Stimulated activated CD4-positive, alpha-beta T cell treated with anti-CD3 and anti-CD28 coated beads, TNF-alpha, amount 100 ng/mL, for 24 hours (primary cell): ENCODE results near the gene TMTC2.

Source experiments
- DNase-seq, 3 experiments: peaks; one replicate each; pipeline ENCODE4 v3.0.0-alpha.2; 2020; ENCODE audit warnings: low read depth in 3 of 3

Gene TMTC2

DNA sequence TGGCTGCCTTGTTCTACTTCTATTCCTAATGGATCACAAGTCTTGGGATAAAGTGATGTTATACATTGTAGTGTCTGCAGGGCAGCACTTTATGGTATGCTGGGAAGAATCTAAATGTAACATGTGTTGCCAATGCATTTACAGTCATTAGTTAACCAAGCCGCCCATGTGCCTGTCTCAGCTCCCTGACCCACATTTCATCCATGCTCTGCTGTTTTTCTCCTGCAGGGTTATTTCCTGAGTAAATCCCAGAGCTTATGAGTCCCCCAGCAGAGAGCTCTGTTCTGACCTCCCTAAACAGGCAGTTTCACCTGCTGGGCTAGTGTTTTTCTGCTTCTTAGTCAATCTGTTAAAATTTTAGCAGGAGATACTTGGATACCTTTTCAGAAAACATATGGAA lies 4.4 kb upstream of the TMTC2 start:
- no peak for DNase-seq

DNA sequence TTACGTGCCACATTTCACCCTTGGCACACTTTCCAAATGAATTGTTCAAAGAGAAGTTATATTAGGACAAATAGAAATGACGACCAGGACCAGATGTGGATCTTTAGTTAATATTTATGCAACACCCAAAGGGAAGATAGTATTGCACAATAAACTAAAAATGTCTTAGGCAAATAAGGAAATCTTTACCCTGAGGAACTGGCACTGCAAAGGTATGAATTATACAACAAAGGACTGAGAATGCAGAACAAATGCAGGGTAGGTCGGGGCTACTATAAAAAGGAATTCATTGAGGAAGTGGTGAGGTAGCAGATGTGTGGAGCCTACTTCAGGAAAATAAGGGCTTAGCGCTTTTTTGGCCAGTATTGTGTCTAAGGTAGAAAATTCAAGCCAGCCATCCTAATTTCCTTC lies 3.9 kb upstream of the TMTC2 start:
- no peak for DNase-seq

- DNase-seq = peak; percentile 83 to 90 (median 89)
These were observed 927 bp upstream of the TMTC2 start for GRCh38 chr12:82685790-82686167.

- peak; percentile 27 to 58 (median 28) for DNase-seq
These were observed 610 bp downstream of the TMTC2 start for GRCh38 chr12:82687021-82688011.

- DNase-seq = no peak
These were observed 1.4 kb downstream of the TMTC2 start for GRCh38 chr12:82688035-82688501.

DNA sequence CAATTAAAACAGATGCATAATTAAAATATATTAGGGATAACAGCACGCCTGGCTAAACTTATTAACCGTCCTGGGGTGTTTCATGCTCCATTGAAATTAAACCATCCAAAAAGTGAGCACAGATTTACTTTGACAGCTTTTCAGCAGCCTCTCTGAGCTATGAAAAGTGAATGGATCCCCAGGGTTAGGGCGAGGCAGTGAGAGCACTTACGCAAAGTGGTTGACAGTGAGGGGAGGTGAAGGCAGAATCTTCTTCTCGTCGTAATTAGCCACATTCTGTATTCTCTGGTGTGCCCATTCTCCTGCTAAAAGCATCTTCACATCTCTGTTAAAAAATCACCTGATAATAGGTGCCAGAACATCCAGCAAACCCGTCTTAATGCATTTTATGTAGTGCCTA lies 1.9 kb downstream of the TMTC2 start:
- DNase-seq = no peak

- DNase-seq = no peak
These were observed 3.3 kb downstream of the TMTC2 start for GRCh38 chr12:82690006-82690405.

GRCh38 chr12:82691513-82691912 lies 4.8 kb downstream of the TMTC2 start:
- DNase-seq = no peak

DNA sequence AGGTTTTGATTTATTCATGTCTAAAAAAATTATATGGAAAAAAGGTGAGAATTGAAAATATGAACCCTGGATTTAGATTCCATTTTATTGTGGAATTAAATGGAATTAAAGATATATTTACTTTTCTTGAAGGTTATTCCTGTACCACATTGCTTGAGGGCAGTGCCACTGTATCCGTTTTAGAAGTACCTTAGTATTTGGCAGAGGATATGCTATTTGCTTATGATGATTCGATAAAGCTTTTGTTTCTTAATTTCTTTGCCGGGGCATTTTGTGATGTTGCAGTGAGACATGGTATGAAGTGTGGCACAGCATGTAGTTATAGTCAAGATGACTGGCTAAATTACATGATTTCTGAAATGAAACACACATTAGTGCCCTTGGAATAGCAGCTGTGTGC lies 7.6 kb downstream of the TMTC2 start:
- no peak for DNase-seq

DNA sequence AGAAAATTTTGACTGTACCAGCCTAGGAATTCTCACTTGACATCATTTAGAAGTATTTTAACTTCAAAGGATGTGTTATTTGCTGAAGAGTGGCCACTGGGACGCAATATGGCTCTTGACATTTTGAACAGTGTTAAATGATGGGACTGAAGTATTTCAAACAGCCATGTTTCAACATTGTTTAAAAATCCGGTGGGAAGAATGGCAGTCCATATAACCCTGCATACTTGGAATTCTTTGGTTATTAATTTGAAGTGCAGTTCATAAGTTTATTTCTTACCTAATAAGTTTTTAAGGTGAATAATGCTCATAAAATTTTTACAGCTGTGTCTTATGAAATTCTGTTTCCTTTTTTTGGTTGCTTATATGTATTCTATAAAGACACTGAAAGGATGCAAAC lies 8.3 kb downstream of the TMTC2 start:
- no peak for DNase-seq

- no peak for DNase-seq
These were observed 8.8 kb downstream of the TMTC2 start for GRCh38 chr12:82695531-82695930.

DNA sequence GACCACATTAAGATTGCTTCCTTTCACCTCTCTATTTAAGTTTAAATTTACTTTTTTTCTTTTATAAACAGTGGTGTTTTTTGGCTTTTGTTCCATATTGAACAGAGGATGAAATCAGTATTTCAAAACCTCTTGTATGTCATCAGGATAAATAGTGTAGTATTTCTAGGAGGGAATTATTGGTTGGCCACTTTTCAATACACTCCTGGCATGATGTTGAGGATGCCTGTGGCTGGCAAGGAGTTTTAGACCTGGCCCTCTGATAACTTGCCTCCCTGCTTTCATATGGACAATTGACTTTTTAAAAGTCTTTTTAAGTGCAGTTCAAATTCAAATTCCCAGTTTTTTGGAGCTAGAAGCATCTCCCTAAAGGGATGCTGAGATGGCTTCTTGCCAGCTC lies 9.8 kb downstream of the TMTC2 start:
- DNase-seq = no peak

GRCh38 chr12:82698708-82699564 lies 12.2 kb downstream of the TMTC2 start:
- no peak for DNase-seq

DNA sequence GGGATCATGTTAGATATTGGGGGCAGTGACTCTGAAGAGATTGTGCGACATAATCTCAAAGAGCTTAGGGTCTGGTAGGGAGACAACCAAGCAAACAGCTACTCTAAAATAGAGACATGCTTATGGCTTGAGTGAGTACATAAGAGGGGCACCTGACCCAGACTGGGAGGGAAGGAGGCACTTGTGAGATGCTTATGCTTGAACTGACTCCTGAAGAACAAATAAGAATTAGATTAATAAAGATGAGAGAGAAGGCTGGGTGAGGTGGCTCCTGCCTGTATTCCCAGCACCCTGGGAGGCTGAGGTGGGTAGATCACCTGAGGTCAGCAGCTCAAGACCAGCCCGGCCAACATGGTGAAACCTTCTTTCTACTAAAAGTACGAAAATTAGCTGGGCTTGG lies 19.1 kb downstream of the TMTC2 start:
- no peak for DNase-seq

GRCh38 chr12:82708061-82708879 lies 21.6 kb downstream of the TMTC2 start:
- no peak for DNase-seq

GRCh38 chr12:82709794-82710355 lies 23.2 kb downstream of the TMTC2 start:
- no peak for DNase-seq

DNA sequence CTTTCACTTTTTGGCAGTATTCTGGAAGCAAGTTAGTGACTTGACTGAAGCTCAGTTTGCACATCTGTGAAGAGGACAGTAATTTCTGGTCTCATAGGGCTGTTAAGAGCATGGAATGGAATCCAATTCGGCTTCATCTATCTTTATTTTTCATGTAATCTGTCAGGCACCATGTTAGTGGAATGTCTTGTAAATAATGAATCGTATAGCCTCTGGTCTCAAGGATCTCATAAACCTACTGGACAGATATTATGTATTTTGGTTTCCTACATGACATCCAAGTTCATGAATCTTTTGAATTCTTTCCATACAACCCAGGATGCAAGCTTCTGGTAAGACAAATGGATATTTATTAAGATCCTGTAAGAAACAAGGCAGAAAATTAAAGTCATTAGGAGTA lies 24.0 kb downstream of the TMTC2 start:
- no peak for DNase-seq

DNA sequence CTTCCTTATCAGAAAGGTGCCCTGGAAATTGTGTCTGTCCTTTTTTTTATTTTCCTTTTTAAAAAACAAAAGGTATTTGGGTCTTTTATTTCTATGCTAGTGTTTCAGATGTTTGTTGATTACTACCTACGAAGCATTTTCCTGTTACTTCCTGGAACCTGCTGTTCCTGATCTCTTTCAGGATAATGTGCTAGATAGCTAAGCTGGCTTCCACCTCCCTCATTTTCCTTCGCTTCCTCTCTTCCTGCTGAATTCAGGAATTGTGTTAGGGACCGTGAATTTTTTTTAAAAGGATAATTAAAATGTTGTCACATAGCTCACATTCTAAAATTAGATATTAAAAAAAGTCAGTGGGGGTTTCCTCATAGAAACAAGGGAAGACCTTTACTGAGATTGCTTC lies 27.7 kb downstream of the TMTC2 start:
- no peak for DNase-seq

GRCh38 chr12:82721726-82722125 lies 35.0 kb downstream of the TMTC2 start:
- no peak for DNase-seq

GRCh38 chr12:82723093-82723492 lies 36.4 kb downstream of the TMTC2 start:
- no peak for DNase-seq

DNA sequence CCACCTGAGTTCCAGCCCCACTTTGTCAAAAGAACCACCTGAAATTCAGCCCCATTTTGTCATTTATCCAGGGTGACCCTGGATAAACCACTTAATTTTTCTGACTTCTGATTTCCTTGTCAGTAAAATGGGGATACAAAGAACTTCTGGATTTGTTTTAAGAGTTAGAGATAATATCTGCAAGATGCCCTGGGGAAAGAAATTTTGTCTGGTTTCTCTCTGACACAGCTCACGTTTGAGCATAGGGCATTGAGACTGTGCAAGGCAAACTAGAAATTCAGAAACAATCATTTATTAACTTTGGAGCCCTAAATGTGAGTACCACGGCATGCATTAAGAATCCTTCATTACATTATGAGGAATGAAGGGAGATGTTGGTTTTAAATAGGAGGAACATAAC lies 37.2 kb downstream of the TMTC2 start:
- DNase-seq = no peak
